Measurements from ENCODE around the gene ARAP3. TPM values are rescaled to one million over a fixed set of nuclear protein-coding genes. Genes with fewer than 3 reads are reported as not detected.

Gene ARAP3
- total RNA-seq, 1 donor from 2014 or later: 8.6 TPM

DNA sequence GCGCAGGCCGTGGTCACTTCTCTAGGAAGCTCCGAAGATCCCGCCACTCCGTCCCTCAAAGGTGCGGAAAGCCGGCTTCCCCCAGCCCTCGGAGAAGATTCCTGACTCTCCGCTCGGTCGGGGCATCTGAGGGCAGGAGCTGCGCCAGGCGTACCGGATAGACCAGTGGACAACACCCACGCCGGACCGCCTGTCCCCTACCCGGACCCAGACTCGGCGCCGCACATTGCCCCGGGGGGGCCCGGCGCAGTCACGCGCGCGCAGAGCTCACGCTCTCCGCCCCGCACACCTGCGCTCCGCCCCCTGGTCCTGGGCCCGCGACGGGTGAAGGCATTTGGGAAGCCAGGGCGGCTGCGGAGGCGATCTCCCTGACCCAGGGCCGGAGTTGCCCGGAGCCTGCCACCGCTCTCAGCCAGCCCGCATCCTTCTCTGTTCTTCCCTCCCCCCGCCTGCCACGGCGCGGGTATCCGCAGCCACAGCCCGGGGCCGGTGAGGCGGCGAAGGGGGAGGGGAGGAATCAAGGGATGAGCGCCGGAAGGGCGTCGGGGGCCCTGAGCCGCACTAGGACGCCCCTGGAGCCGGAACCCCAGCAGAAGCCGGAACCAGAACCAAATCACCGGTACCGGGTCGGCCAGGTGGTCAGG is 44.8 kb downstream of the ARAP3 start:
- no peaks in the 10 kb centered on the region for H3K36me3 Mint-ChIP-seq (ENCODE audit: unreplicated experiment)
- peak; percentile 70 for DNase-seq
- H3K27ac Mint-ChIP-seq (ENCODE audit: unreplicated experiment): no peak overlapping the region
- TF ChIP-seq CTCF (IDR thresholded peaks at IDR 0.05; ENCODE audit: partially characterized antibody, unreplicated experiment): no peak
- H3K9me3 Mint-ChIP-seq (ENCODE audit: unreplicated experiment): no peaks in the 10 kb centered on the region
- H3K4me1 Mint-ChIP-seq (ENCODE audit: low read depth, unreplicated experiment): peaks cover 11% of the 10 kb centered on the region
- H3K27me3 Mint-ChIP-seq (ENCODE audit: unreplicated experiment): peaks cover 5% of the 10 kb centered on the region
- H3K4me3 Mint-ChIP-seq (ENCODE audit: unreplicated experiment): peak overlapping the region; percentile 79

DNA sequence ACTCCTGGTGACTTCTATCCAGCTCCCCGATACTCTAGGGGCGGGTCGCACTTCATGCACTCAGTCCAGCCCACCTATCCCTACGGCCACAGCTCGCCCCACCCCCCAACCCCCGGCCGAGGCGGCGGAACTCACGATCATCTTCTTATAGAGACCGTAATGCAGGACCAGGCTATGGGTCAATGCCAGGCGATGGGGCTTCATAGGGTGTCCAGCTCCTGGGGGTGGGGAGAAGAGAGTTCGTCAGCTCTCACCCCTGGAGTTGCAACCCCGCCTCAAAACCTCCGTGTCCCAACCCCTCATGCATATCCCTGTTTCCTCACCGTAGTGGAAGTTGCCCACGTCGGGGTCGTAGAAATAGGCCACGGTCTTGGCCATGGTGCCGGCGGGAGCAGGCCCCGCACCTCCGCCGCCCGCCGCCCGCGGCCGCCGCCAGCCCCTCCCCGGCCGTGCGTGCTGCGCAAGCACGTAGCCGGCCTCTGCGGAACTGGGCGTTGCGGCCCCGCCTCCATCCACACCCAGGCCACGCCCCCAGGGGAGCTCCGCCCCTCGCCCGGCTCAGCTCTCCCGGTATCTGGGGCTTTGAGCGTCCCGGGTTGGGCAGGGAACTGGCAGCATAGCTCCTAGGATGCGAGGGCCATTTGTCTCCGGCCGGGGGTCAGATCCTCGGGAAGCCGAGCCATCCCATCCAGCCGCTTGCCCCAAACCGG is 45.5 kb downstream of the ARAP3 start, which contains the start of the genes HDAC3 and RELL2:
TSS of gene HDAC3 (minus strand) at position 437 of the 710 bp plus-strand sequence. CDS start at position 378, 59 bp downstream.
TSS of gene RELL2 (plus strand) at position 585 of the 710 bp plus-strand sequence. CDS start 1,229 bp downstream, outside the sequence.
- Mint-ChIP-seq H3K27me3 (ENCODE audit: unreplicated experiment) (peaks cover 5% of the 10 kb centered on the region), H3K36me3 (ENCODE audit: unreplicated experiment) (no peaks in the 10 kb centered on the region), H3K4me3 (ENCODE audit: unreplicated experiment) (peak within 1 kb of the TSS; percentile 93), H3K27ac (ENCODE audit: unreplicated experiment) (peak within 1 kb of the TSS; percentile 17), H3K9me3 (ENCODE audit: unreplicated experiment) (no peaks in the 10 kb centered on the region), H3K4me1 (ENCODE audit: low read depth, unreplicated experiment) (peaks cover 11% of the 10 kb centered on the region)
- peak; percentile 99 for DNase-seq
- TF ChIP-seq CTCF (IDR thresholded peaks at IDR 0.05; ENCODE audit: partially characterized antibody, unreplicated experiment): no peak

GRCh38 chr5:141636106-141636412 is 46.0 kb downstream of the ARAP3 start:
- no peak for DNase-seq
- Mint-ChIP-seq H3K27ac (ENCODE audit: unreplicated experiment) (peak overlapping the region; percentile 17), H3K4me1 (ENCODE audit: low read depth, unreplicated experiment) (peaks cover 11% of the 10 kb centered on the region), H3K36me3 (ENCODE audit: unreplicated experiment) (no peaks in the 10 kb centered on the region), H3K4me3 (ENCODE audit: unreplicated experiment) (peak overlapping the region; percentile 93), H3K27me3 (ENCODE audit: unreplicated experiment) (peaks cover 5% of the 10 kb centered on the region), H3K9me3 (ENCODE audit: unreplicated experiment) (no peaks in the 10 kb centered on the region)
- no peak for TF ChIP-seq CTCF (IDR thresholded peaks at IDR 0.05; ENCODE audit: partially characterized antibody, unreplicated experiment)

- peaks cover 5% of the 10 kb centered on the region for H3K27me3 Mint-ChIP-seq (ENCODE audit: unreplicated experiment)
- H3K36me3 Mint-ChIP-seq (ENCODE audit: unreplicated experiment): no peaks in the 10 kb centered on the region
- H3K4me1 Mint-ChIP-seq (ENCODE audit: low read depth, unreplicated experiment): peaks cover 11% of the 10 kb centered on the region
- H3K9me3 Mint-ChIP-seq (ENCODE audit: unreplicated experiment): no peaks in the 10 kb centered on the region
- peak overlapping the region; percentile 93 for H3K4me3 Mint-ChIP-seq (ENCODE audit: unreplicated experiment)
- no peak for TF ChIP-seq CTCF (IDR thresholded peaks at IDR 0.05; ENCODE audit: partially characterized antibody, unreplicated experiment)
- peak overlapping the region; percentile 17 for H3K27ac Mint-ChIP-seq (ENCODE audit: unreplicated experiment)
- DNase-seq: no peak
These were observed 46.4 kb downstream of the ARAP3 start for GRCh38 chr5:141635646-141636045.

DNA sequence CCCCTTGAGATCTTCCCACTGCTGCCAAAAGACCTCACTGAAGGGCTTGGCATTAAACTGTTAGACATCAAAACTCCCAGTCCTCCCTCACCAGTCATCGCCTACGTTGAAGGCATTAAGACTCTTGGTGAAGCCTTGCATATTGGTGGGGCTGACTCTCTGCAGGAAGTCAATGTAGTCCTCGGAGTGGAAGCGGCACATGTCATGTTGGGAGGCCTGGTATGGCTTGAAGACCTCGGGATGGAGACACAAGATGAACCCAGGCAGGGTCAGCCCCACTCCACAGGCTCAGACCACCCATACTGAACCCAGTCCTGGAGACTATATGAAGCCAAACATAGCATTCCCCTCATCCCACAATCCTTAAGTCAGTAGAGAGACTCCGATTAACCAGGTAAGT is 47.3 kb downstream of the ARAP3 start:
- H3K36me3 Mint-ChIP-seq (ENCODE audit: unreplicated experiment): no peaks in the 10 kb centered on the region
- H3K27me3 Mint-ChIP-seq (ENCODE audit: unreplicated experiment): peaks cover 5% of the 10 kb centered on the region
- no peak for TF ChIP-seq CTCF (IDR thresholded peaks at IDR 0.05; ENCODE audit: partially characterized antibody, unreplicated experiment)
- no peak for DNase-seq
- H3K9me3 Mint-ChIP-seq (ENCODE audit: unreplicated experiment): no peaks in the 10 kb centered on the region
- peak overlapping the region; percentile 93 for H3K4me3 Mint-ChIP-seq (ENCODE audit: unreplicated experiment)
- peaks cover 11% of the 10 kb centered on the region for H3K4me1 Mint-ChIP-seq (ENCODE audit: low read depth, unreplicated experiment)
- H3K27ac Mint-ChIP-seq (ENCODE audit: unreplicated experiment): no peak overlapping the region

All from glutamatergic neuron (in vitro differentiated cells).